GM18508 (cell line): ENCODE results near the gene BRD4.

Experiments
- ATAC-seq: cut with Tn5 transposase; IDR thresholded peaks from one replicate; pipeline ENCODE4 v1.9.1; 2021; ENCODE audit warnings: moderate number of reproducible peaks; ENCODE audit not compliant: insufficient read depth, unreplicated experiment

Gene BRD4

DNA sequence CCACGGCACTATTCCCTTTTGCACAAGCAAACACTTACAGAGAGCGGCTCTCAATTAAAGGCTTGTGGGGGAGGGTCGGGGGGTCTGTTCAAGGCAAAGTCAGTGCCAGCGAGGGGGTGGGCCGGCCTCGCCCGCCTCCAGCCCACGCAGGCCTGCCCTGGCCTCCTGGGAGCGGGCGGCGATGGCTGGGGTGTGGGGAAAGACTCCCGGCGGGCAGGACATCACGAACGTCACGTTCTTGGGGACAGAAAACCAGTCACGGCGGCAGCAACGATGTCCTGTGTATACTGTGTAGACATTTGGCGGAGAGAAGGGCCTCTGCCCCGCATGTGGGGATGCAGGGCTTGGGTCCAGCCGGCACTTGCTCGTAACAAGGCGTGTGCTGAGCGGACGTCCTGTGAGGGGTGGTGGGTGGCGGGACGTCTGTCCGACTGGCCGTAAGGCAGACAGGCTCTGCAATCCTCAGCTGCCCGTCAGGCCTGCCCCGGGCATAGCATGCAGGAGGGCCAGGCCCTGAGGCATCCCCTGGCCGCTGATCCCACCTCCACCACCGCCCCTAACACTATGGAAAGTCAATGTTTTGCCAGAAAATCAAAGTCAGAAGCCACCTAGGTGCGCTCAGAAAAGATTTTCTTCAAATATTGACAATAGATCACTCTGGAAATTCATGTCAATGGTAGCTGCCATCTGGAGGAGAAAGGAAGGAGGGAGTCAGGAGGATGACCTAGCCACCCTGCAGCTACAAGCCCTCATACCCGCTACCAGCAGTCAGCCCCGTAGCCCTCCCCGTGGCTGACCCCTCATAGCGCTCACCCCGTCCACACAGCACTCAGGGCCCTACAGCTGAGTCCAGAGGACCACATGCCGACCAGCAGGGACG is 94.3 kb downstream of the BRD4 start:
- ATAC-seq: no peak

DNA sequence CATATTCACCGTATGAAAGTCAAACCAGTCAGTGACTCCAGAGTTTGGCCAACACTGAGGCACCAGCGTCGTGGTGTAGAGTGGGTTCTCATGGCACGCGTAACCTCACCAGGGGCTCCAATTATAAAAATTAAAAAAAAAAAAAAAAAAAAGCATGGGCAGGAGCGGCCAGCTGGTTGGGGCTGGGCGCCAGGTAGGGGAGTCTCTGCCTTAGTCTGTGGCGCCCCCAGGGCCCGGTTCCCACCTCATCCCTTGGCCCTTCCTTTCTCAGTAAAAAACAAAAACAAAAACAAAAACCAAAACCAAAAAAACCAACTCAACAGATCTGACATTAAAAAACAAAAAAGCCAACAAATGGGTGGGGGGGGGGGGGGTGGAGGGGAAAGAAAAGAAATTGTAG is 95.5 kb downstream of the BRD4 start:
- ATAC-seq: no peak

DNA sequence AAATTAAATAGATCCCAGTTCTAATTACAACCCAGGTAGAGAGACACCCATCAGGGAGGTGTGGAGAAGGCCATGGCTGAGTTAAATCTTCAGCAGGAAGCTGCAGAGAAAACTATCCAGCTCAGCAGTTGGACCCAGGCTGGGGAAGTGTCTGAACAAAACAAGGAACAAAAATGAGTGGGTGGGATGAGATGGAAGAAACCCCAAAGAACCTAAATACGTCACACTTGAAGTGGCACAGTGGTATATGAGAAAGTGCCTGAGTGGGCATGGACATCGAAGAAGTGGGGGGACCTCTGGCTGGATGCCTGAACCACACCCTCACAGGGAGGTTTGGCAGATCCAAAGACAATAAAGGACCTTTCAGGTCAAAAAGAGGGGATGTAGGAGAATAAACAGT is 96.6 kb downstream of the BRD4 start:
- no peak for ATAC-seq

DNA sequence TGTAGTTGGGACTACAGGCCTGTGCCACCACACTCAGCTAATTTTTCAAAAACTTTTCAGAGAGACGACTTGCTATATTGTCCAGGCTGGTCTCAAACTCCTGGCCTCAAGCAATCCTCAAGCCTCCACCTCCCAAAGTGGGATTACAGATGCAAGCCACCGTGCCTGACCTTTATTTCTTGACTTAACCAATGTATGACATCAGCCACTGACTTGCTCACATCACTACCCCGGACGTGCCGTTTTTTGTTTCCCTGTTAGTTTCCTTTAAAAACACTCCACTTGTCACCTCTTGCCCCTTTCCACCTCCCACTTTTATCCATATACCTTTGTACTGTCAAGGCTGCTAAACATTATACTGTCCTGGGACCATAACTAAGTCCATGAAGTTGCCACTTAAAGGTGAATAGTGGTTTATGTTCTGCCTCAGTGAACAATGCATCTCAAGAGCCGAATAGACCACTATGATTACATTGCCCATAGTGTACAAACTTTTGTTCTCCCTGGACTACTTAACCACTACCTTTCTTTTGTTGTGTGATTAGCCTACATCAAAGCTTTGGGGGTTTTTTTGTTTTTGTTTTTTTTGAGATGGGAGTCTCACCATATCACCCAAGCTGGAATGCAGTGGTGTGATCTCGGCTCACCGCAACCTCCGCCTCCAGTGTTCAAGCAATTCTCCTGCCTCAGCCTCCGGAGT is 97.8 kb downstream of the BRD4 start:
- ATAC-seq: no peak

DNA sequence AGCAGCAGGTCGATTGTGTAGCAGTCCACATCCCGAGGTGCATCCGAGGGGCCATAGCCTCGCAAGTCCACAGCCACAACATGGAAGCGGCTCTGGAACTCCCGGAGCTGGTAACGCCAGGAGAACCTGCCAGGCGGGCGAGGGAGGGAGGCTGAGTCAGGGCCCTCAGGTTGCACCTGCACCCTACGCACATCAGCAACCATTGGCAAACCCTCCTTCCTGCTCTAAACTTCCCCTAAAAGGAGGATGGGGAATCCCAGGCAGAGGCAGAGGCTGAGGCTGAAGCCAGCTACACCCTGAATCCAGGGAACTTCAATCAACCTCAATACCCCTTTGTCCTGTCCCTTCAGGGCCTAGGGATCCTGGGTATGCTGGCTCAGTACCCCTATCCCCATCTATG is 101.1 kb downstream of the BRD4 start:
- ATAC-seq: no peak

DNA sequence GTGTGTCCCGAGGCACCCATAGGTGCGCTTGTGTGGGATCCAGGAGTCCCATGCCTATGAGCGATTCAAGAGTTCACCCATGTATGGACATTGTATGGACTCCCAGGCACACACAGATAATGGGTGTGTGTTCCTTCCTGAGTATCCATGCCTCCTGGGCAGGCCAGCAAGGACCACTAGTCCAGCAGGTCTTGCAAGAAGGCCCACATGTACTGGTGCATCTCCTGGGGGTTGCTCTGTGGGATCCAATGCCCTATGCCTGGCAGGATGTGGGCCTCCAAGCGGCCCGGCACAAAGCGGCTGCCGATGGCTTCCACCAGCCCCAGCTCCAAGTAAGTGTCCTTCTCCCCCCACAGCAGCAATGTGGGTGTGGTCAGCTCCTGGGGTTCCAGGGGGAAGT is 105.1 kb downstream of the BRD4 start:
- no peak for ATAC-seq

DNA sequence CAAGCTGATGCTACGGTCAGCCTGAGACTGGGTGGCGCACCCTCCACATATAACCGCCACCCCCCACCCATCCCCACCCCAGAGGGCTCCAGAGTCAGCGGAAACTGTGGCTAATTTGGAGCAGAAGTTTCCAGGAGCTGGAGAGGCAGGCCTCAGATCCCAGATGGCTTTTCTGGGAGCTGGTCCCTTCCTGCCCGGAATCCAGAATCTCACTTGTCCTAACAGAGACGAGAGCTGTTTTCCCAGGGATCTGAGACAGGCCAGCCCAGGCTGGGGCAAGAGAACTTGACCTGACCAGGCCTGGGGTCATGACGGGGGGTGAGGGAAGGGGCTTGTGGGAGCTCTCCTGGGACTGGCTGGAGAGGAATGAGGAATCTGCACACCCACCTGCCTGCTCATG is 106.6 kb downstream of the BRD4 start:
- no peak for ATAC-seq

DNA sequence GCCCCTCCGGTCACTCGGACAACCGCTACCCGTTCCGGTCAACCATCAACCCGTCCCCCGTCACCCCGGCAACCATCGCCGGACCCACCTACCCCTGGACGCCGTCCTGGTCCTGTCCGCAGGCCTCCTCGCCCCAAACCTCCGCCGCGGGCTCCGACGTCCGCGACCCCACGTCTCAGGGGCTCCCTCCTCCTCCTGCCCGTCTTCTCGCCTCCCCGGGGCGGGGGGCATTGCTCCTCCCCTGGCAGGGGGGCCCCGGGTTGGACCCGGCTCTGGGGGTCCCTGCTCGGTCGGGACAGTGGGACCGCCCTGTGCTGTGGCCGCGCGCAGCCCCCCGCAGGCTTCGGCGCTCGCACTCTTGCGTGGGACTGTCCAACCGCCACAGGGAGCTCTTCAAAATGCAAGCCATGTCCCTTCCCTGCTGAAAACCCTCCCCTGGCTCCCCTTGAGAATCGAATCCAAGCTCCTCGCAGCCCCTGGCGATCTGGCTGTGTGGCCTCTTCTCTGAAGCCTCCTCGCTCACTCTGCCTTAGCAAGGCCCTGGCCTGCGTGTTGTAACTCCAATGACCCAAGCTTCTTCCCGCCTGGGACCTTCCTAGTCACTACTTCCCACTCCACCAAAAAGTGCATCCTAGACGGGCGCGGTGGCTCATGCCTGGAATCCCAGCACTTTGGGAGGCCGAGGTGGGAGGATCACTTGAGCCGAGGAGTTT is 108.5 kb downstream of the BRD4 start:
- ATAC-seq: no peak

DNA sequence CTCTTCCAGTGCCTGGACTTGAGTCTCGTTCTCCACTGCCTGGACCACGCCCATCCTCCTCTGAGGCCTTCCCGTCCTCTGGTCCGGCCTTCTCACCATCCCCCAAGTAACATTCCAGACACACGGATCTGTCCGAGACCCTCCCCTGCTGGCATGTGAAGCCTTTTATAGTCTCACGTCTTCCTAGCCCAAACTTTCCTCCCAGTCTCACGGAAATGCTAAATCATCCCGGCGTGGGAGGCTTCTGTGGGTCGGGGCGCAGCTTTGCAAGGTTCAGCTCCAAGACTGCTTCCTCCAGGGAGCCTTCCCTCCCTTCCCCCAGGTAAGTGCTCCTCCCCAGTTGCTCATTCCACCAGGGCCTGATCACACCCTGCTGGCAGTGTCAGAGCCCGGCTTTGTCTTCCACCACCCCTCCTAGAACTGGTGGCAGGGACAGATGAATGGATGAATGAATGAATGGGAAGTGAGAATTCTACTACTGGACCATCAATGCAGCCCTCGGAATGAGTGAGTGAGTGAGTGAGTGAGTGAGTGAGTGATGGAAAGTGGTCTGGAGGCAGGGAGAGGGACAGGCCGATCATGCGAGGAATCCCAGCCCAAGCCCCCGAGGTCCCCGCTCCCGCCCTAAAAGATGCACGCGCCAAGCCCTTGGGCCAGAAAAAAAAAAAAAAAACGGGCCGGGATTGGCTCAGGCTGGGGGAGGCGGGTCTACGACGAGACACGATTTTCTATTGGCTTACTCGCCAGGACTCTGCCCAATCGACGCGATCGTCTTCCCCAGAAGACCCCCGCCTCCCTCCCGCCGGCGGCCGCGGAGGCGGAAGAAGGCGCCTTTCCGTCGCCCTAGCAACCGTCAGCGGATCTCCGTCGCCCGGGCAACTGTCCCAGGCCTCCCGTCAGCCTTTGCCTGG is 109.3 kb downstream of the BRD4 start:
- no peak for ATAC-seq

DNA sequence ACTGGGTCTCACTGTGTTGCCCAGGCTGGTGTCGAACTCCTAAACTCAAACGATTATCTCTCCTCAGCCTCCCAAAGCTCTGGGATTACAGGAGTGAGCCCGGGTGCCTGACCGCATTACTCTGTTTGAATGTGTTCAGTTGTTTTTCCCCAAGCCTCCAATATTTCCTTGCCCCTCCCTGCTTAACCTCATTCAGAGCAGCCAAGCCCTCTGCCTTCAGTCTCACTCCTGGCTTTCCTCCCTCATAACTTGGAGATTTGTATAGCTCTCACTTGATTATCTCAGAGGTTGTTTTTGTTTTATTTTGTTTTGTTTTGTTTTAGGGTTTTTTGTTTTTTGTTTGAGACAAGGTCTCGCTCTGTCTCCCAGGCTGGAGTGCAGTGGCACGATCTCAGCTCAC is 111.5 kb downstream of the BRD4 start:
- ATAC-seq: no peak

DNA sequence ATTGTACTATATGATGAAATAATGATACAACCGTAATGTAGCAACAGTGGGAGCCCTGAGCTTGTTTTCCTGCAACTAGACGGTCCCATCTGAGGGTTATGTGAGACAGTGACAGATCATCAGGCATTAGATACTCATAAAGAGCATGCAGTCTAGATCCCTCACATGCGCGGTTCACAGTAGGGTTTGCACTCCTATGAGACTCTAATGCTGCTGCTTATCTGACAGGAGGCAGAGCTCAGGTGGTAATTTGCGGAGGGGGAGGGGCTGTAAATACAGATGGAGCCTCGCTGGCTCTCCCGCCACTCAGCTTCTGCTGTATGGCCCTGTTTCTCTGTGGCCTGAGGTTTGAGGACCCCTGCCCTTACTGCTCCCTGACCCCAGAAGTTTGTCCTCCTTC is 113.8 kb downstream of the BRD4 start:
- no peak for ATAC-seq

DNA sequence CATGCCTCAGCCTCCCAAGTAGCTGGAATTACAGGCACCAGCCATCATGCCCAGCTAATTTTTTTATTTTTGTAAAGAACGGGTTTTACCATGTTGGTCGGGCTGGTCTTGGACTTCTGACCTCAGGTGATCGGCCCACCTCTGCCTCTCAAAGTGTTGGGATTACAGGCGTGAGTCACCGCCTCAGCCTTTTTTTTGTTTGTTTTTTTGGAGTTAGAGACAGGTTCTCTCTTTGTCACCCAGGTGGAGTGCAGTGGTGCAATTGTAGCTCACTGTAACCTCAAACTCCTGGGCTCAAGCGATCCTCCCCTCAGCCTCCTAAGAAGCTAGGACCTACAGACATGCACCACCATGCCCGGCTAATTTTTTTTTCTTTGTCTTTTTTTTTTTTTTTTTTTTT is 116.0 kb downstream of the BRD4 start:
- ATAC-seq: no peak

DNA sequence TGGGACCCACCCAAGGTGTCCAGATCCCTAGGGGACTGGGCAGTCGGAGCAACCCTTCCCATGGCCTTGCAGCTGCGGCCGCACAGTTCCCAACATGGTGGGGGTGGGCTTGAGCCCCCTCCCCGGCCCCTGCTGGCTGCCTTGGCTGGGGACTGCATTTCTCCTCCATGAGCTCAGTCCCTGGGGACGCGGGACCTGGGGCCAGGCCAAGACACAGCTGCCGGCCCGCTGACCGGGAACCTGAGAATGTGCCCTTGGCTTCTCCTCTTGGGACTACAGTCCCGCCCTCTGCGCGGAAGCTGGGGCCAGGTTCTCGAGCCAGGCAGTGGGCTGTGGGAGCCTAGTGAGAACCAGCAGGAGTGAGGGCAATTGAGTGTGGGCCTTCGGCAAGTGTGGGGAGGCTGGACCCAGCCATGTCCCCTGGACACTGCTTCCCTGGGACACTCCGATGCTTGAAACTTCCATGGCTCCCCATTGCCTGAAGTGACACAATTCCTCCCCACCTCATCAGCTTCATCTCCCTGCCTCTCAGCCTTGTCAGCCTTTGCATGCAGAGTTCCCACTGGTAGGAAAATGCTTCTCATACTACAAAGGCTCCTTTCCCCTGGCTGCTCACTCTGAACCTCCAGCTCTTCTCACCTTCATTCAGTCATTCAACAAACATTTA is 118.5 kb downstream of the BRD4 start:
- no peak for ATAC-seq

DNA sequence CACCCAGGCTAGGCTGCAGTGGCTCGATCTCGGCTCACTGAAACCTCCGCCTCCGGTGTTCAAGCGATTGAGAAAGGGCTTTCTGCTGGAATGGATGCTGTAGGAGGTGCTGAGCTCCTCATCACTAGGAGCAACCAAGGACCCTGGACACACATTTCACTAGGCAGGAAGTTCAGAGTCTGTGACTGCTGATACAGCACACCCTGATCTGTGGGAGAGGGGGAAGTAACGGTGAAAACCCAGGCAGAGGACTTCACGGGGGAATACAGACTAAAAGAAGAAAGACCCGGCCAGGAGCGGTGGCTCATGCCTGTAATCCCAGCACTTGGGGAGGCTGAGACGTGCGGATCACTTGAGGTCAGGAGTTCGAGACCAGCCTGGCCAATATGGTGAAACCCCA is 119.6 kb downstream of the BRD4 start:
- no peak for ATAC-seq

DNA sequence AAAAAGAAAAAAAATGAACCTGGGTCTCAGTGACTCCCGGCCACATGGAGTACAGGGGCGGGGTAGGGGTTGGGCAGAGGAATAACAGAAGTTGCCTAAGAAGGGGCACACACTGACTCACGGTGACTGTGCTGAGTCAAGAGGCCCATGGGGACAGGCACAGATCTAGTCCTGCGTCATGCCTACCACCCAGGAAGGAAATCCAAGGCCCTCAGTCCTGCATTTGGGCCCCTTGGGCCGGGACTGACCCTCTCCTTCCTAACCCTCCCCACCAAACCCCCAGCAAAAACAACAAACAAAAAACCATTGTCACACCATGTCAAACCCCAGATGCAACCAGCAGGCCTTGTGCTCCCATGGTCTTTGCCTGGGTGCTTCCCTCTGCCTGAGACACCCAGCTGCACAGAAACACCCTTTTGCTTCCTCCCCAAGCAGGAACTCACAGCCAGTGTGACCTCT is 122.0 kb downstream of the BRD4 start:
- ATAC-seq: no peak

DNA sequence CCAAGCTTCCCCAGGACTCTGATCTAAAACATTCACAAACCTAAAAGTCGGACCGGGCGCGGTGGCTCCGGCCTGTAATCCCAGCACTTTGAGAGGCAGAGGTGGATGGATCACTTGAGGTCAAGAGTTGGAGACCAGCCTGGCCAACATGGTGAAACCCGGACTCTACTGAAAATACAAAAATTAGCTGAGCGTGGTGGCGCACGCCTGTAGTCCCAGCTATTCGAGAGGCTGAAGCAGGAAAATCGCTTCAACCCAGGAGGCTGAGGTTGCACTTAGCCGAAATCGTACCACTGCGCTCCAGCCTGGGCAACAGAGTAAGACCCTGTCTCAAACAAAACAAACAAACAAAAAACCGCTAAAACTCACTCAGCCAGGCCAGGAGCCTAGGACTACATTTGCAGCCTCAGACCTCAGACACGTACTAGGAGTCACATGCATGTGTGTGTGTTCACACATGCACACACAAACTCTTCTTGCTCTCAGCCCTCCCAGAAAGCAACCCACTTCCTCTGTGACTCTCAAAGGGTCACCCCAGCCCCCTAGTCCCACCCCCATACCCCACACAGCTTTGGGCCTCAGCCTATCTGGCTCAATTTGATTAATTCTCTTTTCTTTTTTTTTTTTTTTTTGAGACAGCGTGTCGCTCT is 130.8 kb downstream of the BRD4 start:
- no peak for ATAC-seq

DNA sequence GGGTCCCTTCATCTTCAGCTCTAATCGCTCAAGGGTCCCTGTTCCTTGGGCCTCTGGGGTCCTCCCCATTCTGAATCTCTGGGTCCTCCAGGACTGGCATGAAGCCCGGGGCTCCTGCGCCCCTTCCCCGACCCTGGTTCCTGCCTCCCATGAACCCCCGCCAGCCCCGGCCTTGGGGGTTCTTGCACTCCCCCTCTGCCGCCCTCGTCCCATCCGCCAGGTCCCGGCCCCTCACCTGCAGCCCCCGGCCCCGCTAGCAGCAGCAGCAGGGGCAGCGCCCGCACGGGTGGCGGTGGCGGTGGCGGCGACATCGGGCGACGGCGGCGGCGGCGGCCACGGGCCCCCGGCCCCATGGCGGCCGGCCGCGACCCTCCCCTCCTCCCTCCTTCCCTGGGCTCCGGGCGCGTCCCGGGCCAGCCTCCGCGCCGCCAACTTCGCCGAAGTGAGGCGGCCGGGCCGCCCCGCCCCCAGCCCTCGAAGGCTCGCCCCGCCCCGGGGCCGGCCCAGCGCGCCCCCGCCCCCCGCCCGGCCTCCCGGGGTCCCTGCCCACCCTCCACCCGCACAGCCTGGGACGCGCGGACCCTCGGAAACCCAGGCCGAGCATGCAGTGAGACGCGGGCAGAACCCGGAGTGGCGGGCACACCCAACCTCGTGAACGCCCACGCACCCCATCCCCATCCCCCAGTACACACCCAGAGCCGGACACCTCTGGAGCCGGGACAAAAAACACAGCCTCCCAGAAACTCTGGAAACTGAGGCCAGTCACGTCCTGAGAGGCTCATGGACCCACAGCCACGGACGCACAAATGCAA is 131.6 kb downstream of the BRD4 start, which contains the start of gene NOTCH3:
Gene NOTCH3 (minus strand): TSS at position 443 of the 812 bp plus-strand sequence. CDS start 90 bp downstream, at position 353.
- no peak for ATAC-seq
